NCI-H460 (cell line): ENCODE data around the gene TMEFF2. TPM values are rescaled to one million over a fixed set of nuclear protein-coding genes. Genes with fewer than 3 reads are reported as not detected.
"Not testable (repeated sequence)": the region's sequence is repeated elsewhere in the genome, so short reads cannot be mapped to it uniquely, and the experiment has no call there.

Experiments used
- DNase-seq: peaks from one replicate; pipeline ENCODE4 v3.0.0-alpha.2; 2016; ENCODE audit warnings: low read depth; ENCODE audit errors: extremely low read depth
- total RNA-seq: library from RNA; depleted of rRNA; stranded (reverse); fragments of >200 nt; shearing (Covaris generic); gene quantifications from 2 replicates; pipeline ENCODE4 v1.2.3, GENCODE V29; 2014

TMEFF2 gene
- total RNA-seq, 1 experiment from 2014 or later, result not detected

- no peak for DNase-seq
Measured at GRCh38 chr2:191942090-191942738, 252.5 kb downstream of the TMEFF2 start.

GRCh38 chr2:191941376-191941929 lies 253.3 kb downstream of the TMEFF2 start:
- no peak for DNase-seq

GRCh38 chr2:191938779-191939178 lies 256.0 kb downstream of the TMEFF2 start:
- no peak for DNase-seq

GRCh38 chr2:191936882-191937405 lies 257.8 kb downstream of the TMEFF2 start:
- DNase-seq, result no peak

- DNase-seq, result no peak
Measured at GRCh38 chr2:191935247-191935646, 259.5 kb downstream of the TMEFF2 start.

- no peak for DNase-seq
Measured at GRCh38 chr2:191933307-191934105, 261.2 kb downstream of the TMEFF2 start.

GRCh38 chr2:191932286-191932685 lies 262.4 kb downstream of the TMEFF2 start:
- DNase-seq, result no peak

- DNase-seq, result no peak
Measured at GRCh38 chr2:191931329-191931728, 263.4 kb downstream of the TMEFF2 start.

GRCh38 chr2:191930205-191930604 lies 264.5 kb downstream of the TMEFF2 start:
- DNase-seq, result no peak

- DNase-seq, result no peak
Measured at GRCh38 chr2:191929288-191929687, 265.4 kb downstream of the TMEFF2 start.

- DNase-seq, result no peak
Measured at GRCh38 chr2:191927991-191928390, 266.7 kb downstream of the TMEFF2 start.

- peak; percentile 23 for DNase-seq
Measured at GRCh38 chr2:191927319-191927867, 267.3 kb downstream of the TMEFF2 start.

GRCh38 chr2:191926671-191927070 lies 268.1 kb downstream of the TMEFF2 start:
- DNase-seq, result no peak

GRCh38 chr2:191923652-191923997 lies 271.1 kb downstream of the TMEFF2 start:
- DNase-seq, result no peak

- DNase-seq, result no peak
Measured at GRCh38 chr2:191922736-191923651, 271.7 kb downstream of the TMEFF2 start.

GRCh38 chr2:191921650-191922049 lies 273.1 kb downstream of the TMEFF2 start:
- DNase-seq, result not testable (repeated sequence)

GRCh38 chr2:191920502-191920901 lies 274.2 kb downstream of the TMEFF2 start:
- DNase-seq, result no peak

GRCh38 chr2:191917967-191918651 lies 276.6 kb downstream of the TMEFF2 start:
- peak; percentile 38 for DNase-seq

GRCh38 chr2:191917430-191917881 lies 277.3 kb downstream of the TMEFF2 start:
- DNase-seq, result no peak

- DNase-seq, result no peak
Measured at GRCh38 chr2:191916826-191917225, 277.9 kb downstream of the TMEFF2 start.
